ENCODE results near the gene CMC2.

Gene CMC2

GRCh38 chr16:80982646-80983045 lies 24.0 kb downstream of the CMC2 start:
- Histone ChIP-seq H3K27me3 (replicated peaks in 2 of 5; ENCODE audit: control insufficient read depth in 4 of 5, insufficient read depth in 5 of 5, low read length in 4 of 5) (no peaks in the 10 kb centered on the region), H3K4me3 (ENCODE audit: control insufficient read depth in 1 of 7, extremely low read depth in 1 of 7, insufficient read depth in 4 of 7, low read depth in 2 of 7, low read length in 6 of 7) (no peak overlapping the region), H3K4me1 (ENCODE audit: control extremely low read depth in 1 of 4, control insufficient read depth in 4 of 4, insufficient read depth in 4 of 4, low read length in 3 of 4) (peaks cover 0 to 8% (median 5%) of the 10 kb centered on the region in 4 experiments), H3K36me3 (ENCODE audit: control insufficient read depth in 4 of 4, insufficient read depth in 4 of 4, low read length in 3 of 4) (peaks cover 2 to 17% (median 13%) of the 10 kb centered on the region in 4 experiments), H3K9me3 (ENCODE audit: control extremely low read depth in 1 of 5, control insufficient read depth in 4 of 5, insufficient read depth in 2 of 5, low read depth in 1 of 5, low read length in 4 of 5) (no peaks in the 10 kb centered on the region), H3K27ac (ENCODE audit: insufficient read depth in 1 of 2, low read depth in 1 of 2, low read length in 2 of 2, poor library complexity in 1 of 2, severe bottlenecking in 2 of 2) (no peak overlapping the region)
- POLR2A ChIA-PET: no interaction called here
- CTCF ChIA-PET: interaction anchor here (1.4 kb wide), 1 partner anchor 19 kb away, joined by 4 read pairs; no protein-coding TSS in a partner anchor
- WGBS (ENCODE audit: insufficient coverage): 67% methylated on average over 3 of the region's 4 CpGs
- no peak for DNase-seq

- Histone ChIP-seq H3K4me3 (ENCODE audit: control insufficient read depth in 1 of 7, extremely low read depth in 1 of 7, insufficient read depth in 4 of 7, low read depth in 2 of 7, low read length in 6 of 7) (no peak overlapping the region), H3K4me1 (ENCODE audit: control extremely low read depth in 1 of 4, control insufficient read depth in 4 of 4, insufficient read depth in 4 of 4, low read length in 3 of 4) (peaks cover 0 to 6% (median 2%) of the 10 kb centered on the region in 4 experiments), H3K36me3 (ENCODE audit: control insufficient read depth in 4 of 4, insufficient read depth in 4 of 4, low read length in 3 of 4) (peaks cover 2 to 18% (median 14%) of the 10 kb centered on the region in 4 experiments), H3K27me3 (replicated peaks in 2 of 5; ENCODE audit: control insufficient read depth in 4 of 5, insufficient read depth in 5 of 5, low read length in 4 of 5) (no peaks in the 10 kb centered on the region), H3K9me3 (ENCODE audit: control extremely low read depth in 1 of 5, control insufficient read depth in 4 of 5, insufficient read depth in 2 of 5, low read depth in 1 of 5, low read length in 4 of 5) (no peaks in the 10 kb centered on the region), H3K27ac (ENCODE audit: insufficient read depth in 1 of 2, low read depth in 1 of 2, low read length in 2 of 2, poor library complexity in 1 of 2, severe bottlenecking in 2 of 2) (no peak overlapping the region)
- POLR2A ChIA-PET: no interaction called here
- CTCF ChIA-PET: interaction anchor here (1.2 kb wide), 1 partner anchor 12 kb away, joined by 3 read pairs; no protein-coding TSS in a partner anchor
- no peak for DNase-seq
Measured at GRCh38 chr16:80981103-80981502, 25.6 kb downstream of the CMC2 start.

DNA sequence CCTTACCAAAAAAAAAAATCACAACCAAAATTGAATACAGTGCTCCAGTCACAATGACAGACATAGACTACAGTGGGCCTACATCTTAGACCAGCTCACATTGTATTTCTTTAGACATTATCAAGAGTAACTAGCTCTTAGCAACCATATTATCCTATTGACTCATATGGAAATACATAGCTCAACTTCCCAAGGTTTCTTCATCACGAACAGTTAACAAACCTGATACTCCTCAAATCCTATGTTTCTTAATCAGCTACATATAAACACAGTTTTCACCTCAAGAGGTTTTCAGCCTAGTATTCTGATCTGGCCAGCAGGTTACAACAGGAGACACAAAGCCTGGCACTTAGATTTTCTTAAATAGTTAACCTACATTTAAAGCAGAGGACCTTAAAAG lies 29.7 kb downstream of the CMC2 start:
- 86% methylated on average over 1 of the region's 1 CpG for WGBS (ENCODE audit: insufficient coverage)
- Histone ChIP-seq H3K4me3 (ENCODE audit: control insufficient read depth in 1 of 7, extremely low read depth in 1 of 7, insufficient read depth in 4 of 7, low read depth in 2 of 7, low read length in 6 of 7) (no peak overlapping the region), H3K36me3 (ENCODE audit: control insufficient read depth in 4 of 4, insufficient read depth in 4 of 4, low read length in 3 of 4) (peaks cover 5 to 29% (median 22%) of the 10 kb centered on the region in 4 experiments), H3K27me3 (replicated peaks in 2 of 5; ENCODE audit: control insufficient read depth in 4 of 5, insufficient read depth in 5 of 5, low read length in 4 of 5) (no peaks in the 10 kb centered on the region), H3K27ac (ENCODE audit: insufficient read depth in 1 of 2, low read depth in 1 of 2, low read length in 2 of 2, poor library complexity in 1 of 2, severe bottlenecking in 2 of 2) (no peak overlapping the region), H3K4me1 (ENCODE audit: control extremely low read depth in 1 of 4, control insufficient read depth in 4 of 4, insufficient read depth in 4 of 4, low read length in 3 of 4) (peaks cover 0 to 20% (median 6%) of the 10 kb centered on the region in 4 experiments), H3K9me3 (ENCODE audit: control extremely low read depth in 1 of 5, control insufficient read depth in 4 of 5, insufficient read depth in 2 of 5, low read depth in 1 of 5, low read length in 4 of 5) (no peaks in the 10 kb centered on the region)
- DNase-seq: no peak
- CTCF ChIA-PET: interaction anchor here (0.7 to 1.6 kb wide), 5 partner anchors 9 to 27 kb away, joined by 3 to 8 read pairs (median 3); no protein-coding TSS in a partner anchor
- POLR2A ChIA-PET: no interaction called here

DNA sequence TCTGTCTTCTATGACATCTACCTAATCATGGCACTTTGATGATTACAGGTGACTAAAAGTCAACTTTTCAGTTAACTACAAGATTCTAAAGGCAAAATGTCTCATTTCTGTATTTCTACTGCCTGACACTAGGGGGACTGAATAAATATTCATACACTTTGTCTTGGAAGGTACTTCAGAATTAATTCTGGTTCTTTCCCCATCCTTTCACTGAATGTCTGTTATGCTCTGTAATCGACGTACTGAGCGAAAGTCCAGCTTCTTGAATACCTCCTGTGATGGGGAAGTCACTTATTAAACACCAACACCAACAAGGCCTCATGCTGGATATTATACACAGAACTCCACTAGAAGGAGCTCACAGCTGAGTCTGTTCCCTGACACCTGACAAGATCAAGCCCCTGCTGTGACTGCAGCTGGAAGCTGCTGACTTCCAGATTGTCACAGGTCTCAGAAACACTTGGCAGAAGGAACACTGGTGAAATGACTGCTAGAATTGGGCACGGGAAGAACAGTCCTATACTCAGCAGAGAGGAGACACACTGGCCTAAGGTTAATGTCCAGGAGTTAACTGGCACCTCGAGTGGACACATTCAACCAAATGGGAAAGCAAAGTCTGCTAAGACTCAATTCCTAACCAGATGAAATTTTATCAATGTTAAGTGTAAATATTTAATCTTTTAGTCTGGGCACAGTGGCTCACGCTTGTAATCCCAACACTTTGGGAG lies 31.9 kb downstream of the CMC2 start:
- Histone ChIP-seq H3K4me3 (ENCODE audit: control insufficient read depth in 1 of 7, extremely low read depth in 1 of 7, insufficient read depth in 4 of 7, low read depth in 2 of 7, low read length in 6 of 7) (no peak overlapping the region), H3K27ac (ENCODE audit: insufficient read depth in 1 of 2, low read depth in 1 of 2, low read length in 2 of 2, poor library complexity in 1 of 2, severe bottlenecking in 2 of 2) (no peak overlapping the region), H3K4me1 (ENCODE audit: control extremely low read depth in 1 of 4, control insufficient read depth in 4 of 4, insufficient read depth in 4 of 4, low read length in 3 of 4) (peaks cover 0 to 24% (median 7%) of the 10 kb centered on the region in 4 experiments), H3K36me3 (ENCODE audit: control insufficient read depth in 4 of 4, insufficient read depth in 4 of 4, low read length in 3 of 4) (peaks cover 3 to 28% (median 16%) of the 10 kb centered on the region in 4 experiments), H3K27me3 (replicated peaks in 2 of 5; ENCODE audit: control insufficient read depth in 4 of 5, insufficient read depth in 5 of 5, low read length in 4 of 5) (no peaks in the 10 kb centered on the region), H3K9me3 (ENCODE audit: control extremely low read depth in 1 of 5, control insufficient read depth in 4 of 5, insufficient read depth in 2 of 5, low read depth in 1 of 5, low read length in 4 of 5) (no peaks in the 10 kb centered on the region)
- ChIA-PET POLR2A (no interaction called here), CTCF (interaction anchor here (0.9 to 1.8 kb wide), 8 partner anchors 11 to 50 kb away, joined by 3 to 8 read pairs (median 4); no protein-coding TSS in a partner anchor)
- 100% methylated on average over 4 of the region's 6 CpGs for WGBS (ENCODE audit: insufficient coverage)
- no peak for DNase-seq

DNA sequence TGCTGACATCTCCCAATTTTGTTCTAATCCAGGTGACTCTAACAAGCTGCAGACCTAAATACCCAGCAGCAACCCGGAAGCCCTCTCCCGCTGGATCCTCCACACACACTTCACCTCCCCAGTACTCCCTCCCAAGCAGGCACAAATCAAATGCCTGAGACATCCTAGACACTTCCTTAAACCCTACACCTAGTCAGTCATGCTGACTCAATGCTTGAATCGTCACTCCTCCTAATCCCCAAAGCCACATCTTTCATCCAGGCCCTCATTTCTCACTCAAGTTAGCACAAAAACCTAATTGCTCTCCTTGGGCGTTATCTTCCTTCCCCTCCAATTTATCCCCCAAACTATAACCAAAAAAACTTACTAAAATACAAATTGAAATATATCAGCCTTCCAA lies 32.7 kb downstream of the CMC2 start:
- ChIA-PET CTCF (interaction anchor here (0.9 to 1.8 kb wide), 8 partner anchors 12 to 50 kb away, joined by 3 to 8 read pairs (median 5); no protein-coding TSS in a partner anchor), POLR2A (no interaction called here)
- no peak for DNase-seq
- H3K36me3 ChIP-seq (ENCODE audit: control insufficient read depth in 4 of 4, insufficient read depth in 4 of 4, low read length in 3 of 4): peaks cover 3 to 25% (median 16%) of the 10 kb centered on the region in 4 experiments
- peaks cover 0 to 24% (median 7%) of the 10 kb centered on the region in 4 experiments for H3K4me1 ChIP-seq (ENCODE audit: control extremely low read depth in 1 of 4, control insufficient read depth in 4 of 4, insufficient read depth in 4 of 4, low read length in 3 of 4)
- H3K27me3 ChIP-seq (replicated peaks in 2 of 5; ENCODE audit: control insufficient read depth in 4 of 5, insufficient read depth in 5 of 5, low read length in 4 of 5): no peaks in the 10 kb centered on the region
- no peak overlapping the region for H3K4me3 ChIP-seq (ENCODE audit: control insufficient read depth in 1 of 7, extremely low read depth in 1 of 7, insufficient read depth in 4 of 7, low read depth in 2 of 7, low read length in 6 of 7)
- no peaks in the 10 kb centered on the region for H3K9me3 ChIP-seq (ENCODE audit: control extremely low read depth in 1 of 5, control insufficient read depth in 4 of 5, insufficient read depth in 2 of 5, low read depth in 1 of 5, low read length in 4 of 5)
- no peak overlapping the region for H3K27ac ChIP-seq (ENCODE audit: insufficient read depth in 1 of 2, low read depth in 1 of 2, low read length in 2 of 2, poor library complexity in 1 of 2, severe bottlenecking in 2 of 2)
- WGBS (ENCODE audit: insufficient coverage): 86% methylated on average over 3 of the region's 4 CpGs

- 0% methylated on average over 3 of the region's 4 CpGs for WGBS (ENCODE audit: insufficient coverage)
- Histone ChIP-seq H3K36me3 (ENCODE audit: control insufficient read depth in 4 of 4, insufficient read depth in 4 of 4, low read length in 3 of 4) (peaks cover 3 to 21% (median 14%) of the 10 kb centered on the region in 4 experiments), H3K4me1 (ENCODE audit: control extremely low read depth in 1 of 4, control insufficient read depth in 4 of 4, insufficient read depth in 4 of 4, low read length in 3 of 4) (peaks cover 0 to 24% (median 7%) of the 10 kb centered on the region in 4 experiments), H3K4me3 (ENCODE audit: control insufficient read depth in 1 of 7, extremely low read depth in 1 of 7, insufficient read depth in 4 of 7, low read depth in 2 of 7, low read length in 6 of 7) (no peak overlapping the region), H3K9me3 (ENCODE audit: control extremely low read depth in 1 of 5, control insufficient read depth in 4 of 5, insufficient read depth in 2 of 5, low read depth in 1 of 5, low read length in 4 of 5) (no peaks in the 10 kb centered on the region), H3K27ac (ENCODE audit: insufficient read depth in 1 of 2, low read depth in 1 of 2, low read length in 2 of 2, poor library complexity in 1 of 2, severe bottlenecking in 2 of 2) (peak overlapping the region in 1 of 2 experiments; percentile 44), H3K27me3 (replicated peaks in 2 of 5; ENCODE audit: control insufficient read depth in 4 of 5, insufficient read depth in 5 of 5, low read length in 4 of 5) (no peaks in the 10 kb centered on the region)
- ChIA-PET POLR2A (no interaction called here), CTCF (interaction anchor here (1.2 kb wide), 1 partner anchor 21 kb away, joined by 3 read pairs; no protein-coding TSS in a partner anchor)
- peak in 2 of 3 donors; percentile 56 to 79 for DNase-seq
Measured at GRCh38 chr16:80972611-80973010, 34.1 kb downstream of the CMC2 start.

DNA sequence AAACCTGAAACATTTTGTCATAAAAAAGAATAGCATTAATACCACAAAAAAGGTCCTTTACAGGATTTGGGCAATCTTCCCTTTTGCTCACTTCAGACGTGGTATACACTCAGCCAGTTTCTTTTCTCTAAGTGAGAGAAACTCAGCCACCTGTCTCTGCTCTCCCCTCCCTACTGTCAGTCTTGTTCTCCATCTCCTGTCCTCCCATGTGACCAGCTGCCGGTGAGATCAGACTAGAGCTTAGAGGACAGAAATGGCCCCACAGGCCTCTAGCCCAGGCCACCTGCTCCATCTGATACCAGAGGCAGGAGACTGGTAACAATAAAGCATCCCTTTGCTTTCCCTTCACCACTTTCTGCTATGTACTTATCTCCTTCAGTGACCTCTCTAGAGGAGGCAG lies 34.9 kb downstream of the CMC2 start:
- WGBS (ENCODE audit: insufficient coverage): 0% methylated on average over 1 of the region's 2 CpGs
- peaks cover 0 to 26% (median 7%) of the 10 kb centered on the region in 4 experiments for H3K4me1 ChIP-seq (ENCODE audit: control extremely low read depth in 1 of 4, control insufficient read depth in 4 of 4, insufficient read depth in 4 of 4, low read length in 3 of 4)
- DNase-seq: peak in 1 of 3 donors; percentile 36
- peak overlapping the region; percentile 7 to 44 for H3K27ac ChIP-seq (ENCODE audit: insufficient read depth in 1 of 2, low read depth in 1 of 2, low read length in 2 of 2, poor library complexity in 1 of 2, severe bottlenecking in 2 of 2)
- ChIA-PET CTCF (interaction anchor here (0.9 kb wide), 1 partner anchor 12 kb away, joined by 3 read pairs; no protein-coding TSS in a partner anchor), POLR2A (no interaction called here)
- no peaks in the 10 kb centered on the region for H3K9me3 ChIP-seq (ENCODE audit: control extremely low read depth in 1 of 5, control insufficient read depth in 4 of 5, insufficient read depth in 2 of 5, low read depth in 1 of 5, low read length in 4 of 5)
- no peak overlapping the region for H3K4me3 ChIP-seq (ENCODE audit: control insufficient read depth in 1 of 7, extremely low read depth in 1 of 7, insufficient read depth in 4 of 7, low read depth in 2 of 7, low read length in 6 of 7)
- H3K27me3 ChIP-seq (replicated peaks in 2 of 5; ENCODE audit: control insufficient read depth in 4 of 5, insufficient read depth in 5 of 5, low read length in 4 of 5): no peaks in the 10 kb centered on the region
- H3K36me3 ChIP-seq (ENCODE audit: control insufficient read depth in 4 of 4, insufficient read depth in 4 of 4, low read length in 3 of 4): peaks cover 3 to 18% (median 13%) of the 10 kb centered on the region in 4 experiments

Measured in common myeloid progenitor, CD34-positive (primary cell).